HG02884 (cell line): ENCODE measurements around the gene CCDC148.

ENCODE experiments used
- ATAC-seq: cut with Tn5 transposase; IDR thresholded peaks from one replicate; pipeline ENCODE4 v1.9.1; 2021; ENCODE audit warnings: mild to moderate bottlenecking, moderate library complexity; ENCODE audit not compliant: unreplicated experiment

CCDC148 gene

GRCh38 chr2:158184001-158184400, 272.6 kb downstream of the CCDC148 start:
- no peak for ATAC-seq

- no peak for ATAC-seq
These were observed 273.8 kb downstream of the CCDC148 start for GRCh38 chr2:158182676-158183295.

GRCh38 chr2:158181171-158181570, 275.4 kb downstream of the CCDC148 start:
- no peak for ATAC-seq

GRCh38 chr2:158179660-158180059, 276.9 kb downstream of the CCDC148 start:
- peak; percentile 68 for ATAC-seq

GRCh38 chr2:158178646-158179045, 277.9 kb downstream of the CCDC148 start:
- ATAC-seq, result no peak

- no peak for ATAC-seq
These were observed 281.6 kb downstream of the CCDC148 start for GRCh38 chr2:158174956-158175355.

GRCh38 chr2:158174495-158174894, 282.1 kb downstream of the CCDC148 start:
- ATAC-seq, result no peak

GRCh38 chr2:158172719-158173118, 283.8 kb downstream of the CCDC148 start:
- ATAC-seq, result no peak

GRCh38 chr2:158154596-158154995, 302.0 kb downstream of the CCDC148 start:
- no peak for ATAC-seq

- no peak for ATAC-seq
These were observed 303.1 kb downstream of the CCDC148 start for GRCh38 chr2:158153270-158154015.

- no peak for ATAC-seq
These were observed 311.5 kb downstream of the CCDC148 start for GRCh38 chr2:158144914-158145625.

- no peak for ATAC-seq
These were observed 312.7 kb downstream of the CCDC148 start for GRCh38 chr2:158143703-158144360.

- peak; percentile 67 for ATAC-seq
These were observed 313.8 kb downstream of the CCDC148 start for GRCh38 chr2:158142568-158143332.

GRCh38 chr2:158142165-158142564, 314.4 kb downstream of the CCDC148 start:
- no peak for ATAC-seq

- ATAC-seq, result no peak
These were observed 316.4 kb downstream of the CCDC148 start for GRCh38 chr2:158140201-158140600.

- no peak for ATAC-seq
These were observed 318.3 kb downstream of the CCDC148 start for GRCh38 chr2:158138255-158138654.

GRCh38 chr2:158135096-158135495, 321.5 kb downstream of the CCDC148 start:
- ATAC-seq, result no peak

GRCh38 chr2:158134655-158135054, 321.9 kb downstream of the CCDC148 start:
- ATAC-seq, result no peak

GRCh38 chr2:158134055-158134454, 322.5 kb downstream of the CCDC148 start:
- ATAC-seq, result no peak

GRCh38 chr2:158131919-158132566, 324.5 kb downstream of the CCDC148 start:
- ATAC-seq, result no peak
